ENCODE measurements around the gene TMEM119.

Gene TMEM119

GRCh38 chr12:108616941-108617858 is 19.3 kb upstream of the TMEM119 start:
- no peak for TF ChIP-seq CTCF (conservative IDR thresholded peaks at IDR 0.05; ENCODE audit: low read length)
- peak; percentile 49 for DNase-seq (ENCODE audit: low read depth)
- H3K4me3 ChIP-seq (ENCODE audit: low read length) = no peak overlapping the region

GRCh38 chr12:108616359-108616758 is 18.5 kb upstream of the TMEM119 start:
- DNase-seq (ENCODE audit: low read depth) = no peak
- TF ChIP-seq CTCF (conservative IDR thresholded peaks at IDR 0.05; ENCODE audit: low read length) = no peak
- H3K4me3 ChIP-seq (ENCODE audit: low read length) = no peak overlapping the region

- H3K4me3 ChIP-seq (ENCODE audit: low read length) = no peak overlapping the region
- DNase-seq (ENCODE audit: low read depth) = no peak
- no peak for TF ChIP-seq CTCF (conservative IDR thresholded peaks at IDR 0.05; ENCODE audit: low read length)
Observed at GRCh38 chr12:108615918-108616317, 18.0 kb upstream of the TMEM119 start.

GRCh38 chr12:108614639-108615038 is 16.8 kb upstream of the TMEM119 start:
- no peak overlapping the region for H3K4me3 ChIP-seq (ENCODE audit: low read length)
- TF ChIP-seq CTCF (conservative IDR thresholded peaks at IDR 0.05; ENCODE audit: low read length) = no peak
- DNase-seq (ENCODE audit: low read depth) = no peak

- TF ChIP-seq CTCF (conservative IDR thresholded peaks at IDR 0.05; ENCODE audit: low read length) = no peak
- no peak overlapping the region for H3K4me3 ChIP-seq (ENCODE audit: low read length)
- no peak for DNase-seq (ENCODE audit: low read depth)
Observed at GRCh38 chr12:108614041-108614440, 16.2 kb upstream of the TMEM119 start.

- DNase-seq (ENCODE audit: low read depth) = no peak
- no peak overlapping the region for H3K4me3 ChIP-seq (ENCODE audit: low read length)
- no peak for TF ChIP-seq CTCF (conservative IDR thresholded peaks at IDR 0.05; ENCODE audit: low read length)
Observed at GRCh38 chr12:108613548-108613947, 15.7 kb upstream of the TMEM119 start.

GRCh38 chr12:108612788-108613282 is 15.0 kb upstream of the TMEM119 start:
- no peak overlapping the region for H3K4me3 ChIP-seq (ENCODE audit: low read length)
- no peak for TF ChIP-seq CTCF (conservative IDR thresholded peaks at IDR 0.05; ENCODE audit: low read length)
- no peak for DNase-seq (ENCODE audit: low read depth)

Measured in AG10803 (cell line).